HG03342 (cell line): ENCODE measurements around the gene RUBCNL.
"Not testable (repeated sequence)": the region's sequence is repeated elsewhere in the genome, so short reads cannot be mapped to it uniquely, and the experiment has no call there.

Source experiments
- ATAC-seq: cut with Tn5 transposase; IDR thresholded peaks from one replicate; pipeline ENCODE4 v1.9.1; 2021; ENCODE audit warnings: mild to moderate bottlenecking, moderate library complexity; ENCODE audit not compliant: unreplicated experiment

RUBCNL gene

GRCh38 chr13:46377554-46377953 lies 9.5 kb downstream of the RUBCNL start:
- no peak for ATAC-seq

GRCh38 chr13:46374710-46375109 lies 12.3 kb downstream of the RUBCNL start:
- ATAC-seq = no peak

GRCh38 chr13:46373623-46374022 lies 13.4 kb downstream of the RUBCNL start:
- no peak for ATAC-seq

GRCh38 chr13:46372938-46373337 lies 14.1 kb downstream of the RUBCNL start:
- ATAC-seq = not testable (repeated sequence)

DNA sequence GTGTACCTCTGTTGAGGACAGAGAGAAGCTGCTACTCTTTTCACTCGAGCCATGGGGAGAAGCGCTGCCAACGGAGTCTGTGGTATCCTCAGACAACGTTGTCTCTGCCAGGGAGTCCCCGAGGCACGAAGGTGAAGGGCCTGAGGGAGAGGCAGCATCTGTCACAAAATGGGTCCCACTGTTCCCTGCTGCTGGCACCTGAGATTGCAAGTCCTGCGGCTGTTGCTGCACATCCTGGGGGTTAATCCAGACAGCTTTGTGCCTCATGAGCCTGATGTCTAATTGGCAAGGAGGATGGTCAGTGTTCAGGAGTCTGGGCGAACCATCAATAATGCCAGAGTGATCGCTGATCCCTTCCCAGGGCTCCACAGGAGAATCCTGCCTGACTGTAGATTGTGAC lies 15.0 kb downstream of the RUBCNL start:
- no peak for ATAC-seq

DNA sequence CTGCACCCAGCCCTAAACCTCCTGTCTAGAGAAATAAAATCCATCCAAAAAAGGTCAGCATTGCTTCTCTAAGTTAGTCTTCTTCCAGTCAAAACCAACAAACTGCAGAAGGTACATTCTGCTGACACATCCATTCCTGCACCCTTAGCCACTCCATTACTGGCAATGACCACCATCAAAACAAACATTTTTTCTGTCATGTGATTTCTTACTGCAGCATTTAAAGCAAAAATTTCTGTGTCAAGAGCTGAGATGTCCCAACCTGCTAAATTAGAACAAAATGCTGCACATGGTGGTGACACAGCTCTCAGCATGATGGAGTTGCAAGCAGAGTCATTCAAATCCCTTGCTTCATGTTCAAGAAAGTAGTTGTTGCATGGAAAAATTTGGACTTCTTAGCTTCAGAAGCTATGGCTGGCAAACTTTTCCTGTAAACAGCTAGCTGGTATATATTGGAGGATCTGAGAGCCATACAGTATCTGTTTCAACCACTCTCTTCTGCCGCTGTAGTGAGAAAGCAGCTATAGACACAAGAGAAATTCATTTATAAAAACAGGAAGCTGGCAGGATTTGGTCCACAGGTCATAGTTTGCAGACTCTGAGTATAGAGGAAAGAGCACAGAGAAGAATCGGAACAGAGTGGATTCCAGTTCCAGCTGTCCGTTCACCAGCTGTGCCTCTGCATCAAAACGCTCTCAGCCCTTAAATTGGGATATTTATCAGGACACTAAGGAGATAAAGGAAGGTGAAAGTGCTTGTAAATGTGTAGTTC lies 17.4 kb downstream of the RUBCNL start:
- no peak for ATAC-seq

- ATAC-seq = no peak
Measured at GRCh38 chr13:46367617-46368327, 19.3 kb downstream of the RUBCNL start.

- ATAC-seq = no peak
Measured at GRCh38 chr13:46361276-46361934, 25.6 kb downstream of the RUBCNL start.

- ATAC-seq = no peak
Measured at GRCh38 chr13:46360604-46361003, 26.4 kb downstream of the RUBCNL start.

DNA sequence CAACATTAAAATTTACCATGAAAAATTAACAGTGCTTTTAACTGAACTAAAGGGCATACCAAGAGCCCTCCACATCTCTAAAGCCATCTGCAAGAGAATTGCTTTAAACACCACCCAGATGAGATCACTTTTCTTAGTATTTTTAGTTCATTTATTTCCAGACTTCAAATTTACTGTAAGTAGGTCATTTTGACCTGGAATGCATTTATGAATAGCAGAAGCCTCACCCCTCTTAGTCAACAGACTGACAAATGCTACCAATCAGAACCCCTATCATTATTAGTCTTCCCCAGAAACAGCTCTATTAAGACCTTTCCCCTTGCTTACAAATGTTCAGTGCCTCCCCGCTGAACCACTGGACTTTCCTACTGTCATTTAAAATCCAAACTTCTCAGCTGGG lies 27.3 kb downstream of the RUBCNL start:
- ATAC-seq = no peak

DNA sequence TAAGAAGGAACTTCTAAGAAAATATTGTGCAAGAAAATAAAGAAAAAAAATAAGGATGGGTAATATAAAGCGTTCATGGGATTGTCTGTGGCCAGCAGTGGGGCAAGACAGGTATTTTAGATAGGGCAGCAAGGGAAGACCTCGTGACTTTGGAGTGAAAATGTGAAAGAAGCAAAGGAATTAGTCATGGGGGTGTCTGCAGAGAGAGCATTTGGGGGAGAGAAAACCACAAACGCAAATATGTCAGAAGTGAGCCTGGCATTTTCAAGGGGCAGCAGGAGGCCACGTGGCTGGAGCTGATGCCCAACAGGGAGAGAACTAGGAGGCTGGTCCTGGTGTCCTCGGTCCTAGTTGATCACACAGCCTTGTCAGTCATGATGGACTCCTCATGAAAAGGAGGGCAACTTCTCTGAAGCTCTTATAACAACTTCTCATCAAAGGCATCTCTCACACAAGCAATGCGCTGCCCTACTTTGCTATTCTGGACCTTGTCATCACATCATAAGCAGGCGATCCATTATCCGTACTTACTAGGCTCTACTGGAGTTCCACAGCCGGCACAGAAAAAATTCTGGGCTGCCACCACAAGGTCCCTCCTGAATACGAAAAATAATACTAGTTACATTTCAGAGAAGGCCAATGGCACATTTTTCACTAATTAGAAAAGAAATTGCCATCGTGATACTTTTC lies 31.0 kb downstream of the RUBCNL start:
- ATAC-seq = no peak

DNA sequence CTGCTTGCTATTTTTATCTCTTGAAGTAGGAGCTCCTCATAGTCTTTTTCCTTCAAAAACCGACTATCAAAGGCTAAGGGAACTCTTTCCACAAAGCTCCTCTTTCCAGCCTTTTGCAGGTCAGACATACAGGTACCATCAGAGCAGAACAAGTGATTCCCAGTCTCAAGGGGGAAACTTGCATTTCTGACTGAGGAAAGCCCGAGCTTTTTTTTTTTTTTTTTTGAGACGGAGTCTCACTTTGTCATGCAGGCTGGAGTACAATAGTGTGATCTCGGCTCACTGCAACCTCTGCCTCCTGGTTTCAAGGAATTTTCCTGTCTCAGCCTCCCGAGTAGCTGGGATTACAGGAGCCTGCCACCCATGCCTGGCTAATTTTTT lies 32.0 kb downstream of the RUBCNL start:
- ATAC-seq = no peak

DNA sequence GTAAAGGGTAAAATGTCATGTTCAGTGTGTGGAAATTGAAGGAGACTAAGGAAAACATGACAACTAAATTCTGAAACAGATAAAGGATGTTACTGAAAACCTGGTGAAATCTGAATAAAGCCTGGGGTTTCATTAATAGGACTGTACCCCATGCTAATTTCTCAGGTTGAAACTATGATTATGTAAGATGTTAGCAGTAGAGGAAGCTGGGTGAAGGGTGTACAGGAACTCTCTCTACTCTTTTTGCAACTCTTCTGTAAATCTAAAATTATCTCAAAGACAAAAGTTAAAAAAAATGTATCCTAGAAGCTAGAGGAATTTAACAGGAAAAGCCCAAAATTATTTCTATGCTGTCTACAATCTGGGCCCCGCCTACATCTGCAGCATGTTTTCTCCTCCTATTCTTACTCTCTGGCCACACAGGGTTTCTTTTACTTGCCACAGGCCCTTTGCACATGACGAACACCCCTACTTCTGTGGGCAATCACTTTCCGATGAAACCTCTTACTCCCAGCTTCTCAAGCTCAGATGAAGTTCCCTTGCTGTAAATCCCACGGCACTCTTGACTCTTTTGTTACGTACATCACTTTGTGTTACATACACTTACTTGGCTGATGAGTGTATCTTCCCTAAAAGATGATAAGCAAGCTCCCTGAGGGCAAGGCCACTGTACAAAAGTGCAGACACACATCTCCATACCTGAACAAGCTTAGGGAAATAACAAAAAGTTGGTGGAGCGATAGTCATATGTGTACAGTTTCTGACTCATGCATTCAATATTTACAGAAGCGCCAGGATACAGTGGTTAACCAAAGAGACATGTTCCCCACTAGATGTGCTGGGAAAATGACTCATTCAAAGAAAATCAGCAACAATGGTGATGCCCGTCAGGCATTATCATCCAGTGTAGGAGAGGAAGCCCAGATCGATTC lies 32.6 kb downstream of the RUBCNL start:
- ATAC-seq = no peak

GRCh38 chr13:46352805-46353204 lies 34.2 kb downstream of the RUBCNL start:
- no peak for ATAC-seq

DNA sequence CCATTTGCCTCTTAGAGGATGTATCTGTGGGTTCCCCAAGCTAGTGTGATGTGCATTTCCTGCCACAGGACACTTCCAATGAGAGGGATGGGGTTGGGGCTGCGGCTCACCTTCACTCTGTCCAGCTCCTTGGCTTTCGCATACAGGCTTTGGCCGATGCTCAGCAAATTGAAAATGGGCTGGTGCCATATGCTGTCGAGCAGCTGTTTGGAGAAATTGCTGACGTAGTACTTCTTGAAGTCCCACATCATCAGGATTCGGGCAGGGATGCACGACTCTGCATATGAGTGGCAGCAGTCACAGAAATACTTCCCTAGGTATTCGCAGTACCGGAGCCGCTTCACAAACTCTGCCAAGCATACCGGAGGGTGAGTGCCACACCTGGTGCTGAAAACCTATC lies 37.0 kb downstream of the RUBCNL start:
- ATAC-seq = no peak

- ATAC-seq = no peak
Measured at GRCh38 chr13:46348961-46349360, 38.1 kb downstream of the RUBCNL start.

GRCh38 chr13:46347277-46347676 lies 39.8 kb downstream of the RUBCNL start:
- no peak for ATAC-seq

GRCh38 chr13:46345866-46346265 lies 41.2 kb downstream of the RUBCNL start:
- ATAC-seq = no peak

- no peak for ATAC-seq
Measured at GRCh38 chr13:46345398-46345797, 41.7 kb downstream of the RUBCNL start.

DNA sequence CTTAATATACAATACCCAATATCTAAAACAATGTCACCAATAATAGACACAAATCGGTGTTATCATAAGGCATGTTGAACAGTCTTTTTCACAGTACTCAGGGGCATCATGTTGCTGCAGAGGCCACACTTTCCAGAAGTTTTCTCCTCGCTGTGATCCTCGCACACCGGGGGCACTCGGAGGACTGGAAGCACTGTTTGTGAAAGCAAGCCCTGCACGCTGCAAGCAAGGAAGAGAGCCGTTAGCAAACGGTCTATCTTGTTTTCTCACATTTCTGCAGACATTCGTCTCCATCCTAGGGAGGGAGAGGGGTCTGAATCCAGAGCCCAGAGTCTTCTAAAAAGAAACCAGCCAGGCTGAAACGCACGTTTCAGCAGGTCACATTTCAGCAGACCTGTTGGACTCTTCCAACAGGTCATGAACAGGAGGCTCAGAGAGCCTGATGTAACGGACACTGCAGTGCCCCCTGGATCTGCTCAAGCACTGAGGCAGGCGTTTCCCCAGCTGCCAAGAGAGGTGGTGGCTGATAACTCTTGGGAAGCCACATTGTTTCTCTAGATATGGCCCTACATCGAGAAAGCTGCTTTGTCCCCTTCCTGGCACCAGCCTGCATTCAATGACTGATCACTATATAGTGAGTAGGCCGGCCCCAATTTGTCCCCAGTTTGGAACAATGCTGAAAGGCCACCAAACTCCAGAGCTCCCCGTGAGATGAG lies 43.6 kb downstream of the RUBCNL start:
- ATAC-seq = no peak
